RPMI7951 (cell line): Measurements from ENCODE around the gene TXNRD2. TPM values are rescaled to one million over a fixed set of nuclear protein-coding genes. Genes with fewer than 3 reads are reported as not detected.

Experiments used
- DNase-seq: peaks from one replicate; pipeline ENCODE4 v3.0.0-alpha.2; 2012; ENCODE audit warnings: low read depth
- total RNA-seq: library from RNA; depleted of rRNA; stranded (reverse); fragments of >200 nt; shearing (Covaris generic); gene quantifications from 2 replicates; pipeline ENCODE4 v1.2.3, GENCODE V29; 2014

The TXNRD2 gene
- total RNA-seq, 1 experiment from 2014 or later = 24.9 TPM

GRCh38 chr22:19980766-19981165 is 39.1 kb upstream of the TXNRD2 start:
- no peak for DNase-seq

GRCh38 chr22:19979712-19980493 is 38.3 kb upstream of the TXNRD2 start:
- DNase-seq = no peak

GRCh38 chr22:19978748-19979147 is 37.1 kb upstream of the TXNRD2 start:
- no peak for DNase-seq

GRCh38 chr22:19977296-19978243 is 36.0 kb upstream of the TXNRD2 start:
- no peak for DNase-seq

- no peak for DNase-seq
These were observed 35.1 kb upstream of the TXNRD2 start for GRCh38 chr22:19976671-19977070.

GRCh38 chr22:19975707-19976035 is 34.1 kb upstream of the TXNRD2 start:
- no peak for DNase-seq

GRCh38 chr22:19974935-19975706 is 33.5 kb upstream of the TXNRD2 start:
- no peak for DNase-seq

GRCh38 chr22:19974268-19974861 is 32.7 kb upstream of the TXNRD2 start:
- peak; percentile 46 for DNase-seq

GRCh38 chr22:19973551-19974267 is 32.1 kb upstream of the TXNRD2 start:
- DNase-seq = no peak

- DNase-seq = no peak
These were observed 31.3 kb upstream of the TXNRD2 start for GRCh38 chr22:19972652-19973550.

GRCh38 chr22:19972251-19972650 is 30.6 kb upstream of the TXNRD2 start:
- no peak for DNase-seq

- no peak for DNase-seq
These were observed 29.9 kb upstream of the TXNRD2 start for GRCh38 chr22:19971276-19972124.

GRCh38 chr22:19970479-19971275 is 29.1 kb upstream of the TXNRD2 start:
- peak; percentile 37 for DNase-seq

GRCh38 chr22:19970031-19970478 is 28.4 kb upstream of the TXNRD2 start:
- DNase-seq = no peak

GRCh38 chr22:19969141-19969928 is 27.7 kb upstream of the TXNRD2 start:
- DNase-seq = no peak

GRCh38 chr22:19968450-19968891 is 26.9 kb upstream of the TXNRD2 start:
- no peak for DNase-seq

GRCh38 chr22:19967850-19968449 is 26.3 kb upstream of the TXNRD2 start:
- no peak for DNase-seq
